HepG2 (cell line): ENCODE results near the gene TLE1. TPM values are rescaled to one million over a fixed set of nuclear protein-coding genes. Genes with fewer than 3 reads are reported as not detected.

Experiments
- AGO1 ChIP-seq: fragments of 200-400 bp; formaldehyde crosslinking; IDR thresholded peaks from 2 replicates; pipeline ENCODE4 v1.6.1; 2017; ENCODE audit warnings: mild to moderate bottlenecking, low read depth, low read length, moderate library complexity; ENCODE audit not compliant: poor library complexity, severe bottlenecking
- GRHL1 ChIP-seq: sonication (generic); formaldehyde crosslinking; conservative IDR thresholded peaks from 2 replicates; pipeline ENCODE4 v1.8.0; 2022; ENCODE audit warnings: missing genetic modification reagents
- HNF4G ChIP-seq, 2 experiments: sonication (generic) in 1 of 2; formaldehyde crosslinking in 1 of 2; IDR thresholded peaks; 2 replicates each; pipeline versions ENCODE4 v1.4.0 to v1.6.1; 2011 to 2020; ENCODE audit warnings: borderline replicate concordance in 2 of 2, low read depth in 2 of 2, mild to moderate bottlenecking in 2 of 2, low read length in 1 of 2, missing genetic modification reagents in 1 of 2, moderate library complexity in 1 of 2
- HNRNPK ChIP-seq: fragments of 200-400 bp; formaldehyde crosslinking; IDR thresholded peaks from 2 replicates; pipeline ENCODE4 v1.6.1; 2018; ENCODE audit warnings: low read length, low read depth, moderate library complexity, mild to moderate bottlenecking; ENCODE audit not compliant: poor library complexity, severe bottlenecking
- MLLT10 ChIP-seq: sonication (generic); formaldehyde crosslinking; IDR thresholded peaks from 2 replicates; pipeline ENCODE4 v1.4.0; 2020; ENCODE audit warnings: missing genetic modification reagents
- NFYB ChIP-seq: sonication (generic); formaldehyde crosslinking; IDR thresholded peaks from 2 replicates; pipeline ENCODE4 v1.4.0; 2020; ENCODE audit warnings: missing genetic modification reagents
- NR1H2 ChIP-seq: sonication (generic); formaldehyde crosslinking; IDR thresholded peaks from 2 replicates; pipeline ENCODE4 v1.8.1; 2022; ENCODE audit warnings: low read depth, missing genetic modification reagents, borderline replicate concordance
- RNF2 ChIP-seq: fragments of 450-650 bp; conservative IDR thresholded peaks from 2 replicates; pipeline ENCODE4 v1.6.1; 2016; ENCODE audit warnings: low read depth
- RXRB ChIP-seq: IDR thresholded peaks from 2 replicates; pipeline ENCODE4 v1.6.1; 2016; ENCODE audit warnings: borderline replicate concordance, missing genetic modification reagents, missing compliant biosample characterization
- TERF1 ChIP-seq: sonication (generic); formaldehyde crosslinking; IDR thresholded peaks from 2 replicates; pipeline ENCODE4 v1.8.0; 2022; ENCODE audit warnings: mild to moderate bottlenecking, missing genetic modification reagents, moderate library complexity
- ZBTB1 ChIP-seq: sonication (generic); formaldehyde crosslinking; IDR thresholded peaks from 2 replicates; pipeline ENCODE4 v1.4.0; 2020; ENCODE audit warnings: missing genetic modification reagents, borderline replicate concordance
- ZBTB25 ChIP-seq: IDR thresholded peaks from 2 replicates; pipeline ENCODE4 v1.6.1; 2018; ENCODE audit warnings: missing genetic modification reagents
- ZFP1 ChIP-seq: IDR thresholded peaks from 2 replicates; pipeline ENCODE4 v1.6.1; 2016
- ZNF12 ChIP-seq: sonication (generic); formaldehyde crosslinking; IDR thresholded peaks from 2 replicates; pipeline ENCODE4 v1.5.0; 2020; ENCODE audit warnings: missing genetic modification reagents
- ZNF616 ChIP-seq: sonication (generic); formaldehyde crosslinking; IDR thresholded peaks from 2 replicates; pipeline ENCODE4 v1.5.0; 2020; ENCODE audit warnings: low read depth, mild to moderate bottlenecking, missing genetic modification reagents
- ZNF619 ChIP-seq: sonication (generic); formaldehyde crosslinking; IDR thresholded peaks from 2 replicates; pipeline ENCODE4 v1.4.0; 2020; ENCODE audit warnings: mild to moderate bottlenecking, missing genetic modification reagents
- ZNF691 ChIP-seq: sonication (generic); formaldehyde crosslinking; IDR thresholded peaks from 2 replicates; pipeline ENCODE4 v1.4.0; 2020; ENCODE audit warnings: missing genetic modification reagents, low read depth, mild to moderate bottlenecking, borderline replicate concordance
- ZNF713 ChIP-seq: sonication (generic); formaldehyde crosslinking; IDR thresholded peaks from 2 replicates; pipeline ENCODE4 v1.4.0; 2020; ENCODE audit warnings: mild to moderate bottlenecking, missing genetic modification reagents
- ZSCAN22 ChIP-seq: sonication (generic); formaldehyde crosslinking; IDR thresholded peaks from 2 replicates; pipeline ENCODE4 v1.4.0; 2020; ENCODE audit warnings: mild to moderate bottlenecking, missing genetic modification reagents
- polyA plus RNA-seq, 8 experiments: library from polyadenylated mRNA; depleted of rRNA in 3 of 8; stranded (reverse) in 7 of 8; unstranded in 1 of 8; fragments of >200 nt; fragmentation: Illumina TruSeq in 4 of 8; extraction: Trizol in 4 of 8; gene quantifications; 2 replicates each; pipeline versions ENCODE4 v1.2.1 to v1.2.3, GENCODE V29; 2011 to 2016; ENCODE audit warnings: low read depth in 4 of 8, missing spikeins in 1 of 8, mixed read lengths in 1 of 8; ENCODE audit not compliant: insufficient read depth in 1 of 8
- total RNA-seq, 5 experiments: library from RNA; depleted of rRNA; stranded (reverse); fragments of >200 nt; fragmentation: Illumina TruSeq; extraction: Trizol; gene quantifications; 2 replicates each; pipeline ENCODE4 v1.2.3, GENCODE V29; 2016; ENCODE audit warnings: low read depth in 1 of 5
- TF ChIP-seq, protein P1 (sequence below): sonication (generic); formaldehyde crosslinking; IDR thresholded peaks from 2 replicates; pipeline ENCODE4 v1.5.0; 2020; ENCODE audit warnings: missing genetic modification reagents, mild to moderate bottlenecking, borderline replicate concordance
- TF ChIP-seq, protein P2 (sequence below): conservative IDR thresholded peaks from 2 replicates; pipeline ENCODE4 v1.6.1; 2018; ENCODE audit warnings: missing genetic modification reagents

Gene TLE1
- total and polyA plus RNA-seq, 2 of the 13 experiments (the other 11 are each of a cell fraction or from before 2014, with no cell fraction given): 35.9 to 109 TPM

GRCh38 chr9:81686614-81687520, 2.5 kb downstream of the TLE1 start (continued):
- TF ChIP-seq, protein P1, sequence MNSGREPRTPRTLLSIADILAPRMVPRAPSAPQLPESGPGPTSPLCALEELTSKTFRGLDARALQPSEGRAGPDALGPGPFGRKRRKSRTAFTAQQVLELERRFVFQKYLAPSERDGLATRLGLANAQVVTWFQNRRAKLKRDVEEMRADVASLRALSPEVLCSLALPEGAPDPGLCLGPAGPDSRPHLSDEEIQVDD (CRISPR knock-in tag): no peak
- no peak for TF ChIP-seq ZNF619 (CRISPR knock-in tag)
- TF ChIP-seq, protein P2, sequence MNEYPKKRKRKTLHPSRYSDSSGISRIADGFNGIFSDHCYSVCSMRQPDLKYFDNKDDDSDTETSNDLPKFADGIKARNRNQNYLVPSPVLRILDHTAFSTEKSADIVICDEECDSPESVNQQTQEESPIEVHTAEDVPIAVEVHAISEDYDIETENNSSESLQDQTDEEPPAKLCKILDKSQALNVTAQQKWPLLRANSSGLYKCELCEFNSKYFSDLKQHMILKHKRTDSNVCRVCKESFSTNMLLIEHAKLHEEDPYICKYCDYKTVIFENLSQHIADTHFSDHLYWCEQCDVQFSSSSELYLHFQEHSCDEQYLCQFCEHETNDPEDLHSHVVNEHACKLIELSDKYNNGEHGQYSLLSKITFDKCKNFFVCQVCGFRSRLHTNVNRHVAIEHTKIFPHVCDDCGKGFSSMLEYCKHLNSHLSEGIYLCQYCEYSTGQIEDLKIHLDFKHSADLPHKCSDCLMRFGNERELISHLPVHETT (CRISPR knock-in tag): 0 out of 2 replicates have a peak, but pooled peaks have one; percentile 55
- 0 out of 2 replicates have a peak, but pooled peaks have one; percentile 27 for TF ChIP-seq ZSCAN22
- peak; percentile 81 for TF ChIP-seq HNF4G (IDR thresholded peaks at IDR 0.05; ENCODE audit: borderline replicate concordance, low read depth, low read length)
- peak; percentile 91 for TF ChIP-seq HNF4G (CRISPR knock-in tag; IDR thresholded peaks at IDR 0.05; ENCODE audit: borderline replicate concordance, low read depth)
- no peak for TF ChIP-seq MLLT10 (CRISPR knock-in tag)
- no peak for TF ChIP-seq RNF2
- no peak for TF ChIP-seq ZNF713
- TF ChIP-seq RXRB (CRISPR knock-in tag): peak; percentile 95
- 0 out of 2 replicates have a peak, but pooled peaks have one; percentile 42 for TF ChIP-seq ZNF616 (CRISPR knock-in tag)
- peak; percentile 90 for TF ChIP-seq ZBTB25
- TF ChIP-seq ZNF691 (CRISPR knock-in tag): no peak
- peak; percentile 93 for TF ChIP-seq ZFP1
- peak; percentile 49; the same call in 1 of the 2 replicates for TF ChIP-seq NFYB
- no peak for TF ChIP-seq AGO1
- TF ChIP-seq GRHL1 (CRISPR knock-in tag): no peak
- TF ChIP-seq HNRNPK: no peak
- TF ChIP-seq ZBTB1 (CRISPR knock-in tag): no peak
- TF ChIP-seq TERF1 (CRISPR knock-in tag): no peak
- no peak for TF ChIP-seq NR1H2 (CRISPR knock-in tag)
- peak; percentile 64; the same call in 1 of the 2 replicates for TF ChIP-seq ZNF12 (CRISPR knock-in tag)
